Activated naive CD8-positive, alpha-beta T cell treated with anti-CD3 and anti-CD28 coated beads, Interleukin-2, amount 50 U/mL, for 16 hours (primary cell): ENCODE data around the gene PKIG.
A peak's percentile ranks its signal among the peaks of the same experiment; 100 is the strongest.

Experiments used
- DNase-seq: peaks from one replicate; pipeline ENCODE4 v3.0.0-alpha.2; 2020; ENCODE audit warnings: low read depth, low spot score

PKIG gene

GRCh38 chr20:44594730-44595129, 12.4 kb downstream of the PKIG start:
- DNase-seq = no peak

GRCh38 chr20:44596010-44596409, 13.6 kb downstream of the PKIG start:
- no peak for DNase-seq

DNA sequence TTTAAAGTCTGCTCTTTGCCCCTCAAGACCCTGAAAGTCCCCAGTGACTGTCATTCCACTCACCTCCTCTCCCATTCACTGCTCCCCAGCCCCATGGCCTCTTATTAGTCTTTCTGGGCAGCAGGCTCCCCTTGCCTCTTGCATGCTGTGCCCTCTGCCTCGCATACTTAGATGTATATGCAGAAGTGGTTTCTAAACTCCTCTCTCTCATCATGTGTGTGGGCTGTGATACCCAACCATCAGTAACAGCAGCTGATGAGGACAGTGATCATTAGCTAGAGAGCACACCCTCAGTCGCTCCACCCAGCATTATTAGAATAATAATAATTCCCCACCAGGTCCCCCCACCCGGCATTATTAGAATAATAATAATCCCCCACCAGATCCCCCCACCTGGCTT, 14.5 kb downstream of the PKIG start:
- DNase-seq = no peak

DNA sequence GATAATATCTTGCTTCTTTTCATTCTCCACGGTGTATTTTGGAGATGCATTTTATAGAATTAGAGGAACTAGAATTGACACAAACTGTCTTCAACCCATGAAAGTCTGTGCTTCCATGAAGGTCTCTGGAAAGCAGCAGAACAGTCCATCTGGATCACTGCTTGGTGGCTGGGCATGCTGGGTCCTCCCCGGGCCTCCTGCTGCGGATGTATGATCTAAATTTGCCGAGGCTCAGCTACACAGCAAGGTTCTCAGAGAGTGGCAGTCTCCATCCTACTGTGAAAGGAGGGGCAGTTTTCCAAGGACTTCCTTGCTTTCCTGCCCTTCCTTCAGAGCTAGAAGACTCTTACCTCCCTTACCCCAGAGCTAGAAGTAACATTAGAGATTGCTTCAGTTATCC, 15.1 kb downstream of the PKIG start:
- no peak for DNase-seq

GRCh38 chr20:44597930-44598329, 15.6 kb downstream of the PKIG start:
- DNase-seq = no peak

GRCh38 chr20:44598423-44599305, 16.3 kb downstream of the PKIG start:
- no peak for DNase-seq

DNA sequence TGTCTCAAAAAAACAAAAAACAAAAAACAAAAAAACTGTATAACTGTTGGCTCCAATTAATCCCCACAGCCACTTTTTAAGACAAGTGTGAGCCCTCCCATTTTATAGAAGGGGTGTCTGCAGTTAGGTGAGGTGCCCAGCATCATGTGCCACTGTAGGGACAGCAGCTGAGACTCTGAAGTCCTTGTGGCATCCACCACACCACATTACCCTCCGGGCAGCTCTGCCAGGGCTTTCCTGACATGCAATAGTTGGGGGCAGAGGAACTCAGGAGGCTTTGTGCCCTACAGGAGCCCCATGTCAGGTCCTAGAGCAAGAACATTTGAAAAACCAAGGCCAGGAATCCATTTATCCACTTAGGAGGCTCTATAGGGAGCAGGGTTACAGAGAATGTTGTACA, 17.3 kb downstream of the PKIG start:
- no peak for DNase-seq

DNA sequence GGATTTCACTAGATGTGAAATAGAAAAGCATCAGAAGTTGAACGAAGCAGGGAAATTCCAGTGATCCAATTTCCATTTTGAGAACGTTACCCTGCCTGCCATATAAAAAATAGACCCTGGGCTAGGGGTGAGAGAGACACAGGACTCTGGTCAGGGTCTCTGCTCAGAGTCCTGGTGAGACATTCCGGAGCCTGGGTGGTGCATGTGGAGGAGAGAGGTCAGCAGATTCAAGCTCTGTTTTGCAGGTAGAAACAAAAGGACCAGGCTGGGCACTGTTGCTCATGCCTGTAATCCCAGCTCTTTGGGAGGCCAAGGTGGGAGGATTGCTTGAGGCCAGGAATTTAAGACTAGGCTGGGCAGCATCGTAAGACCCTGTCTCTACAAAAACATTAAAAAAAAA, 17.9 kb downstream of the PKIG start:
- DNase-seq = no peak

- DNase-seq = no peak
Observed at GRCh38 chr20:44600758-44601201, 18.4 kb downstream of the PKIG start.

GRCh38 chr20:44601236-44601671, 18.9 kb downstream of the PKIG start:
- DNase-seq = no peak

- no peak for DNase-seq
Observed at GRCh38 chr20:44601801-44602204, 19.4 kb downstream of the PKIG start.

DNA sequence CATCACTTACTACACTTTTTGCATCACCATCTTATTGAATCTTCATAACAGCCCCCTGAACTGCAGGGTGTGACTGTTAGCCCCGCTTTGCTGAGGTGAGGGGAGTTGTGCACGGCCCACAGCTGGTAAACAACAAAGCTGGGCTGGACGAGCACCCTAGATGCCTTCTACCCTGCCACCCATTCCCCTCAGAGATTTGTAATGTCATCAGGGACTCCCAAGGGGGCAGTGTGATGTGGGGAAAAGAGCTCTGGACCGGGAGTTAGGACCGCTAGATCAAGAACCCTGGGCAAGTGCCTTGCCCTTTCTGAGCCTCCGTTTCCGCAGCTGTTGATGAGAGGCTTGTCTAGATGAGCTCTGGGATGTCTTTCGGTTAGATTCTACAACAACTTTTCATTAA, 20.9 kb downstream of the PKIG start:
- no peak for DNase-seq

DNA sequence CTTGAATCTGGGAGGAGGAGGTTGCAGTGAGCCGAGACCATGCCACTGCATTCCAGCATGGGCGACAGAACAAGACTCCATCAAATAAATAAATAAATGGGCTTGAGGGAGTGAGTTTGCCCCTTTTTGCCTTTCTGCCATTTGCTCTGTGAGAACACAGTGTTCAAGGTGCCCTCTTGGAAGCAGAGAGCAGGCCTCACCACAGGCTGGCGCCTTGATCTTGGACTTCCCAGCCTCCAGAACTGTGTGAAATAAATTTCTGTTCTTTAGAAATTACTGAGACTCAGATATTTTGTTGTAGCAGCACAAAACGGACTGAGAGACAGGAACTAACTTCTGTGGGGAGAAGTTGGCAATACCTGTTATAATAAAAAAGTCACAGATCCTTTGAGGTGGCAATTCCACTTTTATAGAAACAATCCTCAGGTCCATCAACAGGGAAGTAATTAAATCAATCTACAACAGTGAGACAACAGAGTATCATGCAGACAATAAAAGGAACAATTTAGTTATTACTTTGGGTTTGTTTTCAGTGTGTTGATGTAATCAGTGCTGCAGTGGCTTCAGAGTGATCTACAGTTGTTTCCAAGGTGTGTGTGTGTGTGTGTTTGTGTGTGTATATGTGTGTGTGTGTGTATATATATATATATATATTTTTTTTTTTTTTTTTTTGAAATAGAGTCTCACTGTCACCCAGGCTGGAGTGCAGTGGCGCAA, 24.5 kb downstream of the PKIG start:
- DNase-seq = no peak

DNA sequence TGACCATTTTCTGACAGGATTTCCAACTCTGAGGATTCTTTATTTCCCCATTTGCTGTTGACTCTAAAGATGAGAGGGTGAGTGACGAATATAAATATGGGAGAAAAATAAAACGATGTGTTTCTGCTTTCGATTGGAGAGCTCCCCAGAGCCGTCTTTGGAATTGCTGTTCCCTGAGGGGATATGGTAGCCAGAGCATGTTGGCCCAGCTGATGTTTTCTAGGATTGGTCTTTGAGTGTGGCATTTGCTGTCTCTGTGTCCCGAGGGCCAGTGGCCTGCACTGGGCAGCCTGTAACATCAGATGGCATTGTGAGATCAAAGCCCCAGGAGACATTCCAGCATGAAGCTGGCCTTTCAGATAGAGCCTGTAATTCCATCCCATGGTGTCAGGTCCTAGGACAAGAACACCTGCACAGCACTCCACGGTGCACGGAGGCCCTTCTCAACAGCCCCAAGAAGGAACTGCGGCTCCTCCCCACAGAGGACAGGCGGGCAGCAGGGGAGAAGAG, 26.7 kb downstream of the PKIG start:
- DNase-seq = no peak

GRCh38 chr20:44609516-44610312, 27.3 kb downstream of the PKIG start:
- DNase-seq = peak; percentile 71

DNA sequence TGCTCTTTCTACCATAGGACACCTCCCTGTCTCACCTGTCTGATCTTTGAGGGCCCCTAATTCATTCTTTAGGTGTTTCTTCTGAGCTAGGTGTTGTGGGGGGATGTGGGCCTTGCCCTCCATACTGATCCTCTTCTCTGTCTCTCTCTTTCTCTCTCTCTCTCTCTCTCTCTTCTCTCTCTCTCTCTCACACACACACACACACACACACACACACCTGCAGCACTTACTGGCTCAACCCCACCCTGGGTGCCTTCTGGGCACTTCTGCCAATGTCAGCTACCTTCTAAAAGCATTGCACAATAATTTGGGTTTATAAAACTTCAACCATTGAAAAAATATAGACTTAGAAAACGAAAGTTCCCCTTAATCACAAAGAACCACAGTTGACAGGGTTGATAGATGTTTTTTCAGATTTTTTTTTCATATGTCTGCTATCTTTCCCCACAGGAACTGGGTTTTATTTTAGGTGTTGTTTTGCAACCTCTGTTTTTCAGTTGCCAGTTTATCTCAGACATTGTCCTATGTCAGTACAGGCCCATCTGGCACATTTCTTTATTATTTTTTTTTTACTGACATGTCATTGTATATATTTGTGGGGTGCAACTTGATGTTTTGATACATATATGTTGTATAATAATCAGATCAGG, 28.1 kb downstream of the PKIG start:
- no peak for DNase-seq

DNA sequence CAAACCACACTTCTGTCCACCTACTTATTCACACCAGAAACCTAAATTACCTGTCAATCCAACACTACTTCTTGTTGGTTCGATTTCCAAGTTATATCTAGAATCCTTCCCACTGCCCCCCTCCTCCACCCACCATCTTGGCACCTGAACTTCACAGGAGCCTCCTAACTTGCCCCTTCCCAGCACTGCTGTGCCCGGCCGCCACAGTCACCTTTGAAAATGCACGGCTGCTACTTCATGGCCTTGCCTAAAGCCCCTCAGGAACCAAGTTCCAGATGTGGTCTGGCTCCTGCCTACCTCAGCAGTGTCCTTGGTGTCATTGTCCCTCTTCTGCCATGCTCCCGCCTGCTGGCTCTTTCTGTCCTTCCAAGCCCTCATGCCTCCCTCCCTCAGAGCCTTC, 31.2 kb downstream of the PKIG start:
- DNase-seq = no peak

DNA sequence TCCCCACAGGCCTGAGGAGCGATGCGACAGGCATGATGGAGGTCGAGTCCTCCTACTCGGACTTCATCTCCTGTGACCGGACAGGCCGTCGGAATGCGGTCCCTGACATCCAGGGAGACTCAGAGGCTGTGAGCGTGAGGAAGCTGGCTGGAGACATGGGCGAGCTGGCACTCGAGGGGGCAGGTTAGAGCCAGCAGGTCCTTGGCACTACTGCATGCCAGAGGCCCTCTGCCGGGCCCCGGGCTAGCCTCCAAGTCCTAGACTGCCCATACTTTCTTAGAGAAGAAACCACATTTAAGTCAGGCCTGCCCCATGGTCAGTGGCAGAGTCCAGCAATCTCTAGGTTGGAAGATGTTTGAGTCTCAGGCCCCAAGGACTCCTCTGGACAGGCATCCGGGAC, 32.1 kb downstream of the PKIG start:
- DNase-seq = no peak

DNA sequence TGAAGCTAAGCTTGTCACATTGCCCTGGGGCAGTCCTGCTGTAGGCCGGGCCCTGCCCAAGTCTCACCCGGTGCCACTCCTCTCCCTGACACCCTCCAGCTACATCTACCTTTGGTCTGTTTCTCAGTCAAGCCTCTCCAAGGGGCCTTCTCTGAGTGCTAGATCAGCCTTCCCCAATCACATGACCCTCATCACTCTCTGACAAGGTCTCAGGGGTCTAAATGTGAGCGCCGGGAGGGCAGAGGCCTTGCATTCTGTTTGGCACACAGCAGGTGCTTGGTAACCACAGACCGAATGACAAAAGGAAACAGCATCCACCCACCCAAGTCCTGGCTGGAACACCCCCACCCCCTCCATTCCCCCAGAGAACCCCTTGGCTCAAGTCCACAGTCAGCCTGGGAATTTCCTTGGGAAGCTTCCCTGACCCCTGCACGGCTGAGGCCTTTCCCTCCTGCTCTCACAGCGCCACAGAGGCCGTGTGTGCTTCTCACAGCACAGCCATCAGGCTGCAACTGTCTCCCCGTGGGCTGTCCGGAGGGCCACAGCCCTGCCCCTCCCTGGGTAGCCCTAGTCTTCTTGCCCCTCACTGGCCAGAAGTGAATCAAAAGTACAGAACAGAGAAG, 32.9 kb downstream of the PKIG start:
- no peak for DNase-seq

- DNase-seq = no peak
Observed at GRCh38 chr20:44615876-44616603, 33.7 kb downstream of the PKIG start.
